WTC11 (cell line): ENCODE data around the gene OR5M11. TPM values are rescaled to one million over a fixed set of nuclear protein-coding genes. Genes with fewer than 3 reads are reported as not detected.

ENCODE experiments used
- ATAC-seq: fragments of 200-7000 bp; cut with Tn5 transposase; 2 replicates; pipeline ENCODE4 v1.10.0; 2021; ENCODE audit warnings: mild to moderate bottlenecking, moderate library complexity
- CTCF ChIA-PET: fragments of 300-600 bp; sonication (Branson Sonifier 250); formaldehyde crosslinking; loops from one replicate; lab custom pipeline; 2021; ENCODE audit warnings: antibody characterized with exemption; lab: Charles Lee
- POLR2A ChIA-PET: fragments of 350-600 bp; sonication (Branson Sonifier 250); formaldehyde crosslinking; loops from one replicate; lab custom pipeline; 2021; ENCODE audit warnings: antibody characterized with exemption; lab: Charles Lee
- DNase-seq: peaks from one replicate; pipeline ENCODE4 v3.0.0; 2021; ENCODE audit warnings: low spot score
- H3K27ac Mint-ChIP-seq: 2 replicates; pipeline ENCODE4 v1.8.0; 2021; ENCODE audit warnings: mixed read lengths
- H3K27me3 Mint-ChIP-seq: 2 replicates; pipeline ENCODE4 v1.8.0; 2021; ENCODE audit warnings: low read depth, mild to moderate bottlenecking, moderate library complexity, mixed read lengths
- H3K36me3 Mint-ChIP-seq: 2 replicates; pipeline ENCODE4 v1.8.0; 2021; ENCODE audit warnings: mixed read lengths
- H3K4me1 Mint-ChIP-seq: 2 replicates; pipeline ENCODE4 v1.8.0; 2022; ENCODE audit warnings: mixed read lengths
- H3K4me3 Mint-ChIP-seq: 2 replicates; pipeline ENCODE4 v1.8.0; 2021; ENCODE audit warnings: mild to moderate bottlenecking, moderate library complexity, mixed read lengths
- H3K9me3 Mint-ChIP-seq: 2 replicates; pipeline ENCODE4 v1.8.0; 2021; ENCODE audit warnings: mixed read lengths
- AFF4 ChIP-seq: sonication (generic); formaldehyde crosslinking; IDR thresholded peaks from 2 replicates; pipeline ENCODE4 v1.8.1; 2023; ENCODE audit warnings: mild to moderate bottlenecking, missing genetic modification reagents, borderline replicate concordance
- AR ChIP-seq: fragments of 250-450 bp; sonication (Bioruptor Pico); IDR thresholded peaks from 2 replicates; pipeline ENCODE4 v1.9.0; 2021; ENCODE audit warnings: mild to moderate bottlenecking
- ESRRA ChIP-seq: sonication (generic); formaldehyde crosslinking; IDR thresholded peaks from 2 replicates; pipeline ENCODE4 v1.8.1; 2022; ENCODE audit warnings: mild to moderate bottlenecking, missing genetic modification reagents, borderline replicate concordance
- ETV6 ChIP-seq: sonication (generic); formaldehyde crosslinking; IDR thresholded peaks from 2 replicates; pipeline ENCODE4 v1.8.1; 2022; ENCODE audit warnings: mild to moderate bottlenecking, missing genetic modification reagents
- MXD4 ChIP-seq: fragments of 250-450 bp; sonication (Bioruptor Pico); IDR thresholded peaks from 2 replicates; pipeline ENCODE4 v1.8.0; 2021; ENCODE audit warnings: mild to moderate bottlenecking, moderate library complexity, borderline replicate concordance
- NFYB ChIP-seq: sonication (generic); formaldehyde crosslinking; conservative IDR thresholded peaks from 2 replicates; pipeline ENCODE4 v1.8.0; 2022; ENCODE audit warnings: low read depth, missing genetic modification reagents
- NR1H2 ChIP-seq: sonication (generic); formaldehyde crosslinking; IDR thresholded peaks from 2 replicates; pipeline ENCODE4 v1.9.0; 2021; ENCODE audit warnings: mild to moderate bottlenecking, moderate library complexity, missing genetic modification reagents
- RORB ChIP-seq: fragments of 250-450 bp; sonication (Bioruptor Pico); IDR thresholded peaks from 2 replicates; pipeline ENCODE4 v1.9.0; 2021; ENCODE audit warnings: mild to moderate bottlenecking
- TEAD1 ChIP-seq: sonication (generic); formaldehyde crosslinking; IDR thresholded peaks from 2 replicates; pipeline ENCODE4 v1.8.0; 2022; ENCODE audit warnings: mild to moderate bottlenecking, missing genetic modification reagents
- TEAD4 ChIP-seq: sonication (generic); formaldehyde crosslinking; IDR thresholded peaks from 2 replicates; pipeline ENCODE4 v1.8.0; 2022; ENCODE audit warnings: mild to moderate bottlenecking, missing genetic modification reagents
- TP53 ChIP-seq: sonication (generic); formaldehyde crosslinking; IDR thresholded peaks from 2 replicates; pipeline ENCODE4 v1.8.1; 2023; ENCODE audit warnings: mild to moderate bottlenecking, missing genetic modification reagents
- USF1 ChIP-seq: sonication (generic); formaldehyde crosslinking; IDR thresholded peaks from 2 replicates; pipeline ENCODE4 v1.8.0; 2022; ENCODE audit warnings: mild to moderate bottlenecking, missing genetic modification reagents
- ZBTB21 ChIP-seq: sonication (generic); formaldehyde crosslinking; IDR thresholded peaks from 2 replicates; pipeline ENCODE4 v1.8.1; 2023; ENCODE audit warnings: mild to moderate bottlenecking, missing genetic modification reagents, borderline replicate concordance
- ZNF532 ChIP-seq: fragments of 250-450 bp; sonication (Bioruptor Pico); IDR thresholded peaks from 2 replicates; pipeline ENCODE4 v1.9.0; 2021; ENCODE audit warnings: mild to moderate bottlenecking, borderline replicate concordance
- total RNA-seq: library from RNA; stranded (reverse); gene quantifications from 3 replicates; pipeline ENCODE4 v1.2.3, GENCODE V29; 2021
- TF ChIP-seq, protein P1 (sequence below): fragments of 250-450 bp; sonication (Bioruptor Pico); conservative IDR thresholded peaks from 2 replicates; pipeline ENCODE4 v1.9.0; 2021; ENCODE audit warnings: mild to moderate bottlenecking
- TF ChIP-seq, protein P2 (sequence below): sonication (generic); formaldehyde crosslinking; IDR thresholded peaks from 2 replicates; pipeline ENCODE4 v1.8.1; 2023; ENCODE audit warnings: mild to moderate bottlenecking, missing genetic modification reagents, moderate library complexity

Gene OR5M11
- total RNA-seq, 1 experiment from 2014 or later, result not detected

- POLR2A ChIA-PET, result no interaction called here
- peaks cover 11% of the 10 kb centered on the region for H3K9me3 Mint-ChIP-seq
- H3K4me3 Mint-ChIP-seq, result no peak overlapping the region
- CTCF ChIA-PET, result no interaction called here
- no peak overlapping the region for H3K27ac Mint-ChIP-seq
- DNase-seq (no peak), ATAC-seq (no peak)
- H3K4me1 Mint-ChIP-seq, result peaks cover 4% of the 10 kb centered on the region; the same call in 1 of the 2 replicates
- no peaks in the 10 kb centered on the region; the same call in 1 of the 2 replicates for H3K27me3 Mint-ChIP-seq
- H3K36me3 Mint-ChIP-seq, result peaks cover 3% of the 10 kb centered on the region
- TF ChIP-seq, protein P1, sequence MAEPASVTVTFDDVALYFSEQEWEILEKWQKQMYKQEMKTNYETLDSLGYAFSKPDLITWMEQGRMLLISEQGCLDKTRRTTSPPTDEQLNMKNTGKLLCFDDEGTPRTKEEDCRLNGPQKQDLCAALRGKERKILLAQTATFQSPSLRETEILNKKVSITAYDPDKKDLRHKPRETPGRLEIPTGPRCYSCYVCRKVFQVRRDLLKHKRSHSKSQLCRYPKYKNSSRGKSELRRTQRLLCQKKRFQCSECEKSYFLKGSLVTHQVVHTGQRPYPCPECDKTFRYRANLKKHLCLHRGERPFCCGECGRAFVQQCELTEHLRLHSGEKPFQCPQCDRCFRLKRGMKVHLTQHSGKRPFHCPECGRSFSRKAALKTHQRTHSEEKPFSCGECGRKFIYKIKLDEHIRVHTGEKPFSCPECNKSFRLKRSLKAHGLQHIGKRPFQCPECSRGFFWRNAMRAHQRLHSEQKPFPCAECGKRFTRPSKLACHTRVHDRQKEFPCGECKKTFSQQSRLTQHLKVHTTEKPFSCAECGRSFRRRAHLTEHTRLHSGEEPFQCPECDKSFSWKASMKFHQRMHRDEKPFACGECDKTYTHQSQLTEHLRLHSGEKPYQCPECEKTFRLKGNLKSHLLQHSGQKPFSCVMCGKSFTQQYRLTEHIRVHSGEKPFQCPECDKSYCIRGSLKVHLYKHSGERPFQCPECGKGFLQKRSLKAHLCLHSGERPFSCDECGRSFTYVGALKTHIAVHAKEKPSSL (CRISPR knock-in tag), result no peak
- no peak for TF ChIP-seq AFF4
- no peak for TF ChIP-seq TP53
- TF ChIP-seq TEAD4, result no peak
- TF ChIP-seq USF1 (CRISPR knock-in tag), result no peak
- TF ChIP-seq AR (CRISPR knock-in tag), result no peak
- no peak for TF ChIP-seq TEAD1 (CRISPR knock-in tag)
- no peak for TF ChIP-seq ZNF532 (CRISPR knock-in tag)
- TF ChIP-seq ESRRA (CRISPR knock-in tag), result no peak
- TF ChIP-seq, protein P2, sequence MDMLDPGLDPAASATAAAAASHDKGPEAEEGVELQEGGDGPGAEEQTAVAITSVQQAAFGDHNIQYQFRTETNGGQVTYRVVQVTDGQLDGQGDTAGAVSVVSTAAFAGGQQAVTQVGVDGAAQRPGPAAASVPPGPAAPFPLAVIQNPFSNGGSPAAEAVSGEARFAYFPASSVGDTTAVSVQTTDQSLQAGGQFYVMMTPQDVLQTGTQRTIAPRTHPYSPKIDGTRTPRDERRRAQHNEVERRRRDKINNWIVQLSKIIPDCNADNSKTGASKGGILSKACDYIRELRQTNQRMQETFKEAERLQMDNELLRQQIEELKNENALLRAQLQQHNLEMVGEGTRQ (CRISPR knock-in tag), result no peak
- no peak for TF ChIP-seq NR1H2 (CRISPR knock-in tag)
- TF ChIP-seq ETV6 (CRISPR knock-in tag), result no peak
- TF ChIP-seq RORB, result no peak
- TF ChIP-seq NFYB (CRISPR knock-in tag), result no peak
- no peak for TF ChIP-seq MXD4
- no peak for TF ChIP-seq ZBTB21 (CRISPR knock-in tag)
- TF ChIP-seq, all 79 proteins: peak for 0
These were observed 11.2 kb downstream of the OR5M11 start for GRCh38 chr11:56531856-56532255.
